ENCODE results near the gene NPAS1.

DNA sequence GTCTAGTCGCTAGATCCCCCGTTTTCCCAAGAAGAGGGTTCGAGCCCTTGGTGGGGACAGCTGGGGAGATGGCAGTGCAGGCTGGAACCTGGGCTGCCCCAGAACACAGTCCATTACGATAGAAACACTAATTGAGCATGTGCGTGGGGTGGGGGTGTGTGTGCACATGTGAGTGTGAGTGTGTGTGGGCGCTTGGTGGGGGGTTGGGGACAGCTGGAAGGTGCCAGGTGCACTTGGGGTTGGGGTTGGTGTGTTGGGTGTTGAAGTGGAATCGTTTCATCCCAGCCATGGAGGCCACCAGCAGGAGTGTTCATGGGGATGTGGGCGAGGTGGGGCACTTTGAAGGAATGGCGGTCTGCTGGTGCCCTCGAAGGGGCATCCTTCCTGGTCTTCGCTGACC lies 18.1 kb upstream of the NPAS1 start:
- TF ChIP-seq, protein P1, sequence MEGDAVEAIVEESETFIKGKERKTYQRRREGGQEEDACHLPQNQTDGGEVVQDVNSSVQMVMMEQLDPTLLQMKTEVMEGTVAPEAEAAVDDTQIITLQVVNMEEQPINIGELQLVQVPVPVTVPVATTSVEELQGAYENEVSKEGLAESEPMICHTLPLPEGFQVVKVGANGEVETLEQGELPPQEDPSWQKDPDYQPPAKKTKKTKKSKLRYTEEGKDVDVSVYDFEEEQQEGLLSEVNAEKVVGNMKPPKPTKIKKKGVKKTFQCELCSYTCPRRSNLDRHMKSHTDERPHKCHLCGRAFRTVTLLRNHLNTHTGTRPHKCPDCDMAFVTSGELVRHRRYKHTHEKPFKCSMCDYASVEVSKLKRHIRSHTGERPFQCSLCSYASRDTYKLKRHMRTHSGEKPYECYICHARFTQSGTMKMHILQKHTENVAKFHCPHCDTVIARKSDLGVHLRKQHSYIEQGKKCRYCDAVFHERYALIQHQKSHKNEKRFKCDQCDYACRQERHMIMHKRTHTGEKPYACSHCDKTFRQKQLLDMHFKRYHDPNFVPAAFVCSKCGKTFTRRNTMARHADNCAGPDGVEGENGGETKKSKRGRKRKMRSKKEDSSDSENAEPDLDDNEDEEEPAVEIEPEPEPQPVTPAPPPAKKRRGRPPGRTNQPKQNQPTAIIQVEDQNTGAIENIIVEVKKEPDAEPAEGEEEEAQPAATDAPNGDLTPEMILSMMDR (conservative IDR thresholded peaks at IDR 0.05): no peak
- no peak for TF ChIP-seq EZH2 (IDR thresholded peaks at IDR 0.05; ENCODE audit: low read depth)

All from PC-9 (cell line).